H9 (cell line): ENCODE results near the gene P3H2. TPM values are rescaled to one million over a fixed set of nuclear protein-coding genes. Genes with fewer than 3 reads are reported as not detected.

Source experiments
- DNase-seq: peaks from one replicate; pipeline ENCODE4 v3.0.0-alpha.2; 2017
- H2AFZ ChIP-seq: one replicate; pipeline ENCODE4 v1.6.1; 2013; ENCODE audit warnings: mild to moderate bottlenecking, low read length, control low read depth, moderate library complexity
- H2AK5ac ChIP-seq: 2 replicates; pipeline ENCODE4 v1.6.1; 2013; ENCODE audit warnings: low read length, control low read depth, mixed read lengths; ENCODE audit not compliant: insufficient read length
- H2BK120ac ChIP-seq: one replicate; pipeline ENCODE4 v1.6.1; 2013; ENCODE audit warnings: low read depth, mild to moderate bottlenecking, low read length, control low read depth, inconsistent platforms; ENCODE audit not compliant: poor library complexity, severe bottlenecking
- H2BK12ac ChIP-seq: 2 replicates; pipeline ENCODE4 v1.6.1; 2013; ENCODE audit warnings: low read length, control low read depth, mixed read lengths, low read depth; ENCODE audit not compliant: insufficient read length
- H2BK15ac ChIP-seq: 2 replicates; pipeline ENCODE4 v1.6.1; 2013; ENCODE audit warnings: low read depth, low read length, control low read depth
- H2BK20ac ChIP-seq: one replicate; pipeline ENCODE4 v1.6.1; 2013; ENCODE audit warnings: low read depth, mild to moderate bottlenecking, low read length, control low read depth, inconsistent platforms; ENCODE audit not compliant: poor library complexity, severe bottlenecking
- H2BK5ac ChIP-seq: 2 replicates; pipeline ENCODE4 v1.6.1; 2013; ENCODE audit warnings: low read length, control low read depth, mixed read lengths; ENCODE audit not compliant: insufficient read length
- H3K14ac ChIP-seq: 2 replicates; pipeline ENCODE4 v1.6.1; 2013; ENCODE audit warnings: low read length, control low read depth; ENCODE audit not compliant: insufficient read depth
- H3K18ac ChIP-seq: 2 replicates; pipeline ENCODE4 v1.6.1; 2013; ENCODE audit warnings: low read depth, mild to moderate bottlenecking, mixed read lengths, low read length, control low read depth; ENCODE audit not compliant: insufficient read length
- H3K23ac ChIP-seq: 2 replicates; pipeline ENCODE4 v1.6.1; 2013; ENCODE audit warnings: low read length, control low read depth, mixed read lengths, low read depth; ENCODE audit not compliant: insufficient read length
- H3K23me2 ChIP-seq: 2 replicates; pipeline ENCODE4 v1.6.1; 2013; ENCODE audit warnings: low read depth, mild to moderate bottlenecking, mixed read lengths, low read length, control low read depth; ENCODE audit not compliant: insufficient read length, poor library complexity, severe bottlenecking
- H3K27ac ChIP-seq: 2 replicates; pipeline ENCODE4 v1.5.1; 2013; ENCODE audit warnings: low read length, control low read depth, mixed read lengths, low read depth; ENCODE audit not compliant: insufficient read length
- H3K27me3 ChIP-seq: 2 replicates; pipeline ENCODE4 v1.6.1; 2013; ENCODE audit warnings: low read length, control low read depth, inconsistent platforms; ENCODE audit not compliant: insufficient read depth
- H3K4ac ChIP-seq: 2 replicates; pipeline ENCODE4 v1.6.1; 2013; ENCODE audit warnings: low read depth, mild to moderate bottlenecking, control low read depth, inconsistent platforms, low read length, moderate library complexity
- H3K4me1 ChIP-seq: 2 replicates; pipeline ENCODE4 v1.6.1; 2013; ENCODE audit warnings: low read length, control low read depth, inconsistent platforms; ENCODE audit not compliant: insufficient read depth
- H3K4me2 ChIP-seq: 2 replicates; pipeline ENCODE4 v1.6.1; 2013; ENCODE audit warnings: low read length, control low read depth, mixed read lengths; ENCODE audit not compliant: insufficient read length, insufficient read depth
- H3K56ac ChIP-seq: 2 replicates; pipeline ENCODE4 v1.6.1; 2013; ENCODE audit warnings: low read depth, mild to moderate bottlenecking, mixed read lengths, low read length, control low read depth; ENCODE audit not compliant: insufficient read length
- H3K79me1 ChIP-seq: 2 replicates; pipeline ENCODE4 v1.6.1; 2013; ENCODE audit warnings: low read depth, mild to moderate bottlenecking, moderate library complexity, low read length, control low read depth, inconsistent platforms; ENCODE audit not compliant: insufficient read depth, poor library complexity, severe bottlenecking
- H3K79me2 ChIP-seq: 2 replicates; pipeline ENCODE4 v1.6.1; 2013; ENCODE audit warnings: low read length, control low read depth, inconsistent platforms; ENCODE audit not compliant: insufficient read depth
- H3K9ac ChIP-seq: 2 replicates; pipeline ENCODE4 v1.6.1; 2013; ENCODE audit warnings: low read length, control low read depth, mixed read lengths; ENCODE audit not compliant: insufficient read length; ENCODE audit errors: extremely low read depth
- H3K9me3 ChIP-seq: one replicate; pipeline ENCODE4 v1.6.1; 2013; ENCODE audit warnings: low read depth, low read length, inconsistent platforms; ENCODE audit not compliant: control insufficient read depth
- H3T11ph ChIP-seq: one replicate; pipeline ENCODE4 v1.6.1; 2013; ENCODE audit warnings: mild to moderate bottlenecking, low read length, control low read depth, inconsistent platforms
- H4K20me1 ChIP-seq: one replicate; pipeline ENCODE4 v1.6.1; 2013; ENCODE audit not compliant: control insufficient read depth, insufficient read length, insufficient read depth
- H4K5ac ChIP-seq: 2 replicates; pipeline ENCODE4 v1.6.1; 2013; ENCODE audit warnings: low read depth, mild to moderate bottlenecking, mixed read lengths, low read length, control low read depth; ENCODE audit not compliant: insufficient read length
- H4K8ac ChIP-seq: replicated peaks from 2 replicates; pipeline ENCODE4 v1.6.1; 2013; ENCODE audit warnings: low read length, control low read depth, mixed read lengths, low read depth; ENCODE audit not compliant: insufficient read length
- H4K91ac ChIP-seq: 2 replicates; pipeline ENCODE4 v1.6.1; 2013; ENCODE audit warnings: low read depth, mild to moderate bottlenecking, moderate library complexity, mixed read lengths, low read length, control low read depth; ENCODE audit not compliant: insufficient read length
- H3K27ac Mint-ChIP-seq, 3 experiments: 2 replicates in 2 of 3; 3 replicates in 1 of 3; pipeline ENCODE4 v1.8.0; 2020 to 2021; ENCODE audit warnings: mixed read lengths in 3 of 3, mild to moderate bottlenecking in 1 of 3, moderate library complexity in 1 of 3
- H3K27me3 Mint-ChIP-seq: 2 replicates; pipeline ENCODE4 v1.8.0; 2021; ENCODE audit warnings: low read depth, mild to moderate bottlenecking, moderate library complexity, mixed read lengths
- H3K36me3 Mint-ChIP-seq, 3 experiments: 2 replicates in 2 of 3; 3 replicates in 1 of 3; pipeline ENCODE4 v1.8.0; 2020 to 2021; ENCODE audit warnings: low read depth in 3 of 3, mixed read lengths in 3 of 3; ENCODE audit not compliant: insufficient read depth in 1 of 3
- H3K4me1 Mint-ChIP-seq, 2 experiments: 2 replicates each; pipeline ENCODE4 v1.8.0; 2020; ENCODE audit warnings: mixed read lengths in 2 of 2
- H3K4me3 Mint-ChIP-seq, 2 experiments: 2 replicates in 1 of 2; 3 replicates in 1 of 2; pipeline ENCODE4 v1.8.0; 2020 to 2021; ENCODE audit warnings: mild to moderate bottlenecking in 2 of 2, mixed read lengths in 2 of 2, moderate library complexity in 1 of 2
- H3K9me3 Mint-ChIP-seq, 2 experiments: 2 replicates in 1 of 2; 3 replicates in 1 of 2; pipeline ENCODE4 v1.8.0; 2020; ENCODE audit warnings: mild to moderate bottlenecking in 2 of 2, mixed read lengths in 2 of 2, moderate library complexity in 1 of 2
- CTCF ChIP-seq: fragments of 200-600 bp; sonication (generic); conservative IDR thresholded peaks from 3 replicates; pipeline ENCODE4 v1.8.0; 2021; ENCODE audit warnings: antibody characterized with exemption, mild to moderate bottlenecking
- WGBS: extraction: QIAGEN DNeasy Blood & Tissue Kit; methylation state at CpG from one replicate; pipeline ENCODE4 v1.1.7; 2013; ENCODE audit warnings: missing lambda C conversion rate, low lambda C conversion rate, mixed read lengths; ENCODE audit not compliant: insufficient read length; ENCODE audit errors: extremely low coverage; 5-methylcytosine and 5-hydroxymethylcytosine counted together
- total RNA-seq: library from RNA; stranded (reverse); gene quantifications from 2 replicates; pipeline ENCODE4 v1.2.1, GENCODE V29; 2021

The P3H2 gene
- total RNA-seq, 1 experiment from 2014 or later = 41.5 TPM

GRCh38 chr3:190000861-190001196, 119.9 kb downstream of the P3H2 start:
- Histone ChIP-seq H3K9ac (no peak overlapping the region), H3K23me2 (no peaks in the 10 kb centered on the region), H3K27ac (peak overlapping the region; percentile 80), H3K79me1 (no peaks in the 10 kb centered on the region), H3K9me3 (no peaks in the 10 kb centered on the region), H3K56ac (no peak overlapping the region), H4K5ac (no peak overlapping the region), H3K18ac (no peak overlapping the region), H3K14ac (no peak overlapping the region), H4K20me1 (no peaks in the 10 kb centered on the region), H2BK12ac (no peak overlapping the region), H2AK5ac (no peak overlapping the region), H3K4me1 (no peaks in the 10 kb centered on the region; the same call in 1 of the 2 replicates), H4K8ac (no peak overlapping the region), H3K27me3 (no peaks in the 10 kb centered on the region), H4K91ac (no peak overlapping the region), H3K4ac (no peak overlapping the region), H3K23ac (no peak overlapping the region), H3K4me2 (peak overlapping the region; percentile 31), H2BK120ac (no peak overlapping the region), H3K79me2 (no peaks in the 10 kb centered on the region), H2BK5ac (no peak overlapping the region), H2BK20ac (no peak overlapping the region), H2BK15ac (no peak overlapping the region), H3T11ph (no peak overlapping the region), H2AFZ (no peak overlapping the region)
- Mint-ChIP-seq H3K9me3 (no peaks in the 10 kb centered on the region), H3K36me3 (no peaks in the 10 kb centered on the region), H3K4me3 (peak overlapping the region in 1 of 2 experiments; percentile 6; a peak in 1 of 5 replicates), H3K4me1 (peaks cover 28 to 42% of the 10 kb centered on the region in 2 experiments), H3K27me3 (no peaks in the 10 kb centered on the region), H3K27ac (peak overlapping the region; percentile 71 to 95 (median 94); a peak in 6 of 7 replicates)
- DNase-seq = no peak
- WGBS = no CpG with 5 or more reads among the region's 5 CpGs
- TF ChIP-seq CTCF = no peak; the same call in 2 of the 3 replicates
